B cell (primary cell): ENCODE results near the gene ERI3. TPM values are rescaled to one million over a fixed set of nuclear protein-coding genes. Genes with fewer than 3 reads are reported as not detected.

Experiments used
- ATAC-seq: fragments of 200-7000 bp; cut with Tn5 transposase; one replicate; pipeline ENCODE4 v1.10.0; 2021; ENCODE audit warnings: low read depth, mild to moderate bottlenecking, moderate number of reproducible peaks, moderate library complexity
- CTCF ChIA-PET: fragments of 350-600 bp; sonication (Branson Sonifier 250); formaldehyde crosslinking; loops from one replicate; lab custom pipeline; 2021; ENCODE audit warnings: antibody characterized with exemption, inconsistent platforms; lab: Charles Lee
- POLR2A ChIA-PET: fragments of 350-600 bp; sonication (Branson Sonifier 250); formaldehyde crosslinking; loops from one replicate; lab custom pipeline; 2021; ENCODE audit warnings: antibody characterized with exemption; lab: Charles Lee
- DNase-seq: peaks from one replicate; pipeline ENCODE4 v3.0.0; 2013
- H2AFZ ChIP-seq: 2 replicates; pipeline ENCODE4 v1.6.1; 2012; ENCODE audit warnings: mild to moderate bottlenecking, low read depth, low read length; ENCODE audit not compliant: insufficient read depth, poor library complexity, severe bottlenecking
- H3K27ac ChIP-seq, 2 donors: 1 replicate in 1 of 2; 2 replicates in 1 of 2; pipeline ENCODE4 v1.5.1; 2012 to 2013; ENCODE audit warnings: low read length in 2 of 2, mild to moderate bottlenecking in 2 of 2, moderate library complexity in 1 of 2
- H3K27me3 ChIP-seq, 4 experiments: fragments of 200-600 bp in 1 of 4; sonication (generic) in 1 of 4; replicated peaks in 1 of 4; 1 replicate in 2 of 4; 2 replicates in 2 of 4; pipeline versions ENCODE4 v1.6.1 to v1.7.0; 2013 to 2016; ENCODE audit warnings: low read length in 3 of 4, mild to moderate bottlenecking in 2 of 4, mixed read lengths in 1 of 4, moderate library complexity in 1 of 4; ENCODE audit not compliant: insufficient read depth in 4 of 4, control insufficient read depth in 3 of 4; ENCODE audit errors: control extremely low read depth in 1 of 4
- H3K36me3 ChIP-seq, 2 experiments: replicated peaks in 1 of 2; 1 replicate in 1 of 2; 2 replicates in 1 of 2; pipeline versions ENCODE4 v1.6.1 to v1.7.1; 2013; ENCODE audit warnings: low read length in 1 of 2; ENCODE audit not compliant: insufficient read depth in 2 of 2, control insufficient read depth in 1 of 2; ENCODE audit errors: control extremely low read depth in 1 of 2, extremely low read depth in 1 of 2
- H3K4me1 ChIP-seq, 2 donors: fragments of 200-600 bp in 1 of 2; sonication (generic) in 1 of 2; 1 replicate in 1 of 2; 2 replicates in 1 of 2; pipeline versions ENCODE4 v1.5.1 to v1.6.1; 2013 to 2017; ENCODE audit warnings: low read length in 2 of 2; ENCODE audit not compliant: control insufficient read depth in 2 of 2, insufficient read depth in 2 of 2
- H3K4me2 ChIP-seq: replicated peaks from 2 replicates; pipeline ENCODE3; 2012; ENCODE audit warnings: mild to moderate bottlenecking, low read depth, low read length; ENCODE audit not compliant: poor library complexity, severe bottlenecking
- H3K4me3 ChIP-seq, 5 experiments: fragments of 200-600 bp in 1 of 5; sonication (generic) in 1 of 5; 1 replicate in 3 of 5; 2 replicates in 2 of 5; pipeline versions ENCODE4 v1.5.1 to v1.7.0; 2011 to 2016; ENCODE audit warnings: low read length in 4 of 5, mild to moderate bottlenecking in 4 of 5, low read depth in 2 of 5, control low read depth in 1 of 5, moderate library complexity in 1 of 5; ENCODE audit not compliant: insufficient read depth in 1 of 5; ENCODE audit errors: control extremely low read depth in 1 of 5, extremely low read depth in 1 of 5
- H3K79me2 ChIP-seq: fragments of 200-600 bp; sonication (generic); one replicate; pipeline ENCODE4 v1.6.0; 2016; ENCODE audit warnings: low read length; ENCODE audit not compliant: control insufficient read depth, insufficient read depth
- H3K9ac ChIP-seq: fragments of 200-600 bp; sonication (generic); 2 replicates; pipeline ENCODE4 v1.6.1; 2017; ENCODE audit warnings: mild to moderate bottlenecking, low read length, moderate library complexity
- H3K9me3 ChIP-seq, 3 donors: one replicate each; pipeline versions ENCODE4 v1.6.1 to v1.7.1; 2013; ENCODE audit warnings: low read length in 2 of 3; ENCODE audit not compliant: control insufficient read depth in 2 of 3, insufficient read depth in 1 of 3; ENCODE audit errors: control extremely low read depth in 1 of 3
- H4K20me1 ChIP-seq: 2 replicates; pipeline ENCODE4 v1.6.0; 2012; ENCODE audit warnings: mild to moderate bottlenecking, low read length; ENCODE audit not compliant: insufficient read depth, control insufficient read depth, poor library complexity, severe bottlenecking
- H3K27ac Mint-ChIP-seq: one replicate; pipeline ENCODE4 v1.8.0; 2021; ENCODE audit warnings: mixed read lengths
- H3K27me3 Mint-ChIP-seq: one replicate; pipeline ENCODE4 v1.8.0; 2021; ENCODE audit warnings: mixed read lengths
- H3K4me1 Mint-ChIP-seq: one replicate; pipeline ENCODE4 v1.8.0; 2021; ENCODE audit warnings: mixed read lengths
- H3K4me3 Mint-ChIP-seq: one replicate; pipeline ENCODE4 v1.8.0; 2021; ENCODE audit warnings: mixed read lengths
- H3K9me3 Mint-ChIP-seq: one replicate; pipeline ENCODE4 v1.8.0; 2022; ENCODE audit warnings: mixed read lengths; ENCODE audit not compliant: insufficient read depth
- CTCF ChIP-seq: fragments of 200-600 bp; IDR thresholded peaks from one replicate; pipeline ENCODE4 v1.8.0; 2022; ENCODE audit warnings: antibody characterized with exemption, mild to moderate bottlenecking
- EZH2 ChIP-seq: IDR thresholded peaks from 2 replicates; pipeline ENCODE4 v1.6.1; 2012; ENCODE audit warnings: borderline replicate concordance, low read depth, mild to moderate bottlenecking, moderate library complexity, low read length; ENCODE audit not compliant: insufficient read depth, poor library complexity, severe bottlenecking
- WGBS: methylation state at CpG from one replicate; pipeline ENCODE4 v1.1.5; 2013; ENCODE audit warnings: missing lambda C conversion rate; ENCODE audit not compliant: insufficient coverage; 5-methylcytosine and 5-hydroxymethylcytosine counted together
- intact Hi-C: fragments of 100-400 bp; cut with micrococcal nuclease; formaldehyde crosslinking; loops from one replicate; pipeline ENCODE4 v1.10.0; 2022
- polyA plus RNA-seq: library from polyadenylated mRNA; depleted of rRNA; stranded (reverse); fragments of >200 nt; gene quantifications from 2 replicates; pipeline ENCODE4 v1.2.3, GENCODE V29; 2012
- total RNA-seq, 2 donors: library from RNA; stranded (reverse); fragments of 120-200 nt in 1 of 2; gene quantifications; 1 replicate in 1 of 2; 2 replicates in 1 of 2; pipeline versions ENCODE4 v1.2.3 to v1.2.4, GENCODE V29; 2013 to 2022

ERI3 gene
- total and polyA plus RNA-seq, 2 donors (not counting 1 experiment from before 2014, with no cell fraction given): 37.5 to 53.9 TPM

DNA sequence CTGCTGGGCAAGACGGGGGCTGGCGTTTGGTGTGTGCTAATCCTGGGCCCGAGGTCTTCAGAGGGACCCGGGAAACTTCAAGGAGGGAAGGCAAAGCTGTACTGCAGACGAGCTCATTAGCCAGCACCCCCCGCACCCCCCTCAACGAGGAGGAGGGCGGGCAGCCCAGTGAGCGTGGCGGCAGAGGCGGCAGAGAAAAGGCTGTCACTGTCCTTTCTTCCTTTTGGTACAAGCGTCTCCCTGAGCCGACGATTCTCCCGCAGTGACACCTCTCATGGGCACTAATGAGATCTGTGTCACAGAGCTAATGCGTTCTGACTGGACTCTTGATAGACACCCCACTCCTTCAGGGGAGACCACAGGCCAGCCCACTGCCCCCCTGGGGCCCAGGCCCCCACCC is 112.3 kb downstream of the ERI3 start:
- CTCF ChIA-PET: no interaction called here
- H3K4me1 Mint-ChIP-seq: peaks cover 10% of the 10 kb centered on the region
- no peak for TF ChIP-seq EZH2
- TF ChIP-seq CTCF: no peak

DNA sequence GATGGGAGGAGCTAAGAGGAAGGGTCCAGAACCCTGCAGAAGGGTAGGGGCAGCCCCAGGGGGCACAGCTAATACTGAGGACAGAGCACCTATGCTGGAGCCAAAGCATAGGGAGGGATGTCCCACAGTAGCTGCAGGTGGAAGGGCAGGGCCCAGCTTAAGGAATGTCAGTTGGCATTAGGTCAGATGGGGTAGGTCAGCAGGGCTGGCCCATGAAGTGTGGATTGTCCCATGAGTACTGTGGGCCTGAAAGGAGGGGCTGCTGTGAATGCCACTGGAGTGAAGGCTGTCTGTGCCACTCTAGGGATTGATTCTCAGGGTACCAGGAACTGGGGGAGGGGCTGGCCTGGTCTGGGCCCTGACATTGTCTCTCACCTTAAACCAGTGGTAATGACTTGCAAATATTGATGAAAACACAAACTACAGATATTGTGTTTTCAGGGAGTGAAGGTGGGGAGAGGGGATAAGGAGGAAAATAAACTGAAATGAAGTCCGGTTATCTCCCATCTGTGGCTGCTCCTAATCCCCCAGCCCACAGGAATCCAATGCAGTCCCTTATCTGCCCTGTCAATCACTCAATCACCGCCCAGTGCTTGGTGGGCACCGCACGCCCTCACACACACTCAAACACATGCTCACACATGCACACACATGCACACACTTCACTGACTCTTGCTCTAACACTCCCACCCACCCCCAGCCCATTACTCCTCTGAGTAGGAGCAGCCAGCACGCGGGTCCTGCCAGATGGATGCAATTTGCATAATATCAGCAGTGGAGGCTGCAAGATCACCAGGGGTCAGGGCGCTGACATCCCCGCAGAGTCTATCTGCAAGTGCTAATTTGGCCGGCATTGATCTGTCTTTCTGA is 114.0 kb downstream of the ERI3 start:
- Mint-ChIP-seq H3K27ac (no peak overlapping the region), H3K27me3 (no peaks in the 10 kb centered on the region), H3K4me1 (peaks cover 10% of the 10 kb centered on the region), H3K9me3 (no peaks in the 10 kb centered on the region), H3K4me3 (no peak overlapping the region)
- Histone ChIP-seq H3K79me2 (no peaks in the 10 kb centered on the region), H3K4me2 (no peak overlapping the region), H3K9ac (no peak overlapping the region), H2AFZ (no peak overlapping the region), H3K9me3 (peaks cover 0 to 3% (median 0%) of the 10 kb centered on the region in 3 donors), H3K27ac (no peak overlapping the region), H3K4me1 (peaks cover 4 to 7% of the 10 kb centered on the region in 2 donors), H3K27me3 (no peaks in the 10 kb centered on the region), H4K20me1 (no peaks in the 10 kb centered on the region), H3K4me3 (no peak overlapping the region), H3K36me3 (peaks cover 0 to 12% of the 10 kb centered on the region in 2 experiments)
- DNase-seq: no peak
- TF ChIP-seq CTCF (no peak), EZH2 (no peak)
- CTCF ChIA-PET: no interaction called here
- intact Hi-C loops: no loop called here
- no peak for ATAC-seq
- POLR2A ChIA-PET: no interaction called here
- 90% methylated on average over 8 of the region's 9 CpGs for WGBS

More for the DNA sequence above, 112.3 kb downstream of the ERI3 start:
- peaks cover 0 to 21% of the 10 kb centered on the region in 2 experiments for H3K36me3 ChIP-seq
- intact Hi-C loops: no loop called here
- peaks cover 0 to 3% (median 0%) of the 10 kb centered on the region in 3 donors for H3K9me3 ChIP-seq
- no peaks in the 10 kb centered on the region for H3K79me2 ChIP-seq
- Mint-ChIP-seq H3K27ac (no peak overlapping the region), H3K27me3 (no peaks in the 10 kb centered on the region), H3K9me3 (no peaks in the 10 kb centered on the region), H3K4me3 (no peak overlapping the region)
- no peak overlapping the region for H2AFZ ChIP-seq
- H3K4me3 ChIP-seq: no peak overlapping the region
- POLR2A ChIA-PET: no interaction called here
- H3K27me3 ChIP-seq: no peaks in the 10 kb centered on the region
- H3K27ac ChIP-seq: no peak overlapping the region
- H3K4me2 ChIP-seq: no peak overlapping the region
- WGBS: 97% methylated on average over 15 of the region's 16 CpGs
- DNase-seq (no peak), ATAC-seq (no peak)
- peaks cover 4 to 7% of the 10 kb centered on the region in 2 donors for H3K4me1 ChIP-seq
- H4K20me1 ChIP-seq: no peaks in the 10 kb centered on the region
- no peak overlapping the region for H3K9ac ChIP-seq
